NB4 (cell line): Measurements from ENCODE around the gene NDC1.

Experiments used
- CTCF ChIP-seq: IDR thresholded peaks from one replicate; pipeline ENCODE4 v1.5.1; 2012; ENCODE audit warnings: low read depth, low read length
- MYC ChIP-seq: IDR thresholded peaks from 2 replicates; pipeline ENCODE4 v1.6.1; 2011; ENCODE audit warnings: low read depth, low read length
- POLR2A ChIP-seq: IDR thresholded peaks from 2 replicates; pipeline ENCODE4 v1.6.1; 2011; ENCODE audit warnings: mild to moderate bottlenecking; ENCODE audit not compliant: insufficient read length; ENCODE audit errors: extremely low read depth

DNA sequence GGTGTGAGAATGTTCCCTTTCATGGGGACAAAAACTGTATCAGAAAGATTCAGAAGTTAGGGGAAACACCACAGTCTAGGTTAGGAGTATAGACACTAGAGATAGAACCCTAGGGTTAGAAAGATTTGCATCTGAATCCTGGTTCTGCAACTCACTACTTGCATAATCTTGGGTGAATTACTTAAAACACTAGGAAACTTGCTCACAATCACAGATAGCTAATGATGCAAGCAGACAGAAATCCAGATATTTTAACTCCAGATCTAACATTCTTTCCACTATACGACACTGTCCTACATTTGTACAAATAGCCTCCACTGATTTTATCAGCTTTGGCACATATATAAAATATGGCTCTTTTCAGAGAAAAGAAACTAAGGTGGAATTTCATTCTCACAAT is 68.3 kb downstream of the NDC1 start:
- TF ChIP-seq POLR2A = no peak
- TF ChIP-seq CTCF = no peak
- TF ChIP-seq MYC = no peak
